NCI-H345 treated with DMSO at 0.1 percent for 48 hours (cell line): ENCODE measurements around the gene WDR86.

ENCODE experiments used
- DNase-seq: peaks from one replicate; lab custom pipeline; 2025; ENCODE audit not compliant: unreplicated experiment; lab: John Stamatoyannopoulos, UW

The WDR86 gene

GRCh38 chr7:151439855-151440798 lies 30.3 kb upstream of the WDR86 start, which contains the start of gene CRYGN:
Gene CRYGN (minus strand): TSS chr7:151440141. CDS start chr7:151439917, 224 bp downstream.
- no peak for DNase-seq

- no peak for DNase-seq
Observed at GRCh38 chr7:151438864-151439601, 29.2 kb upstream of the WDR86 start.

DNA sequence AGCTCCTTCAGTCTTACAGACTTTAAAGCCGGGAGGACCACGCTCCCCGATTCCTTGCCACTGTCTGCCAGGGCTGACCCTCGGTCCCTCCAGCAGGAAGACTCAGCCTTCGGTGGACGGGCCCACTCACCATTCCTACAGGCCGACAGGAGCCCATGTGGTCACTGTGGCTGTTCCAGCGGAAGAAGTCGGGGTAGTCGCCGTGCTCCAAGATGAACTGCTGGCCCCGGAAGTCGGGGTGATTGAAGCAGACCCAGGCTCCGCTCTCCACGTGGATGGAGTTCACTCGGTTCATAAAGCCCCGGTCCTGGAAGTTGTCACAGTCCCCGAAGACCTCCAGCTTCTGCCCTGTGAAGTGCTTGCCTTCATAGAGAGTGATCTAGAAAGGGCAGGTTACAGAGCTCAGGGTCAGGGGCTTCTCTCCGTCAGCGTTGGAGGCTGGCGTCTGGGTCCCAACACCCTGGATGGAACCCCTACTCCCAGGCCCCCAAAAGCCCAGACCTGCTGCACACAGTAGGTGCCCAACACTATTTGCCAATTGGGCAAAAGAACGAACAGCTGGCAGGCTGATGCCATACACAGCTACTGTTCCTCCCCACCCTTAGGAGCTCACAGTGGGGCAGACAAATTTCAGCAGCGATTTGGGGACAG lies 28.2 kb upstream of the WDR86 start:
- no peak for DNase-seq

GRCh38 chr7:151437159-151437553 lies 27.3 kb upstream of the WDR86 start:
- DNase-seq, result no peak

DNA sequence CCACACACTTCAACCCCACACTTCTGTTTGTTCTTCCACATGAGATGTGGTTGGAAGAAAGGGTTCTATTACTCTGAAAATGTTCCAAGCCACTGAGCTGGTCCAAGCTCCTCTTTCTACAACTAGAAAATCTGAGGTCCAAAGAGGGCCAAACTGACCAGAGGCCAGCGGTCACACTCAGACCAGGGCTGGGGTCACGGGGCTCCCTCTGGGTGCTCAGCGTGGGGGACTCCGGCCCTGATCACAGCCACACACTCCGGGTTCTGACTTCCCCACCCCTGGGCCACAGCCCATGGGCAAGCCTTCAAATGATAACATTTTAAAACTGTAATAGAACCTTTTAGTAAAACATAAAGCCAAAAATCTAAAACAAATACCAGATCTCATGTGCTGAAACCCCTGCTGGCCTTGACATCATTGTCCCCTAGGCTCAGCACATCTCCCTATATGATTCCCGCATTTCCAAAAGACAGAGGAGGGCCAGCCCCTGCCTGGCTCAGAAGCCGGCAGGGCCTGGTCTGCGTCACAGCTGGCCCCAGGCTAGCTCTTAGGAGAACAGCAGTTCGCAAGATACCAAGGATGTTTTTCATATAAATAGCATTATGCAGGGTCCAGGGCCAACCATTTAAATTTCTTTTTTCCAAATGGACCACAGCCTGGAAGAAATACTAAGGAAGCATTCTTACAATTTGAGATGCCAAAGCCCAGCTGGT lies 26.8 kb upstream of the WDR86 start:
- no peak for DNase-seq

GRCh38 chr7:151435971-151436370 lies 26.1 kb upstream of the WDR86 start:
- no peak for DNase-seq

GRCh38 chr7:151435103-151435916 lies 25.5 kb upstream of the WDR86 start:
- DNase-seq, result no peak

DNA sequence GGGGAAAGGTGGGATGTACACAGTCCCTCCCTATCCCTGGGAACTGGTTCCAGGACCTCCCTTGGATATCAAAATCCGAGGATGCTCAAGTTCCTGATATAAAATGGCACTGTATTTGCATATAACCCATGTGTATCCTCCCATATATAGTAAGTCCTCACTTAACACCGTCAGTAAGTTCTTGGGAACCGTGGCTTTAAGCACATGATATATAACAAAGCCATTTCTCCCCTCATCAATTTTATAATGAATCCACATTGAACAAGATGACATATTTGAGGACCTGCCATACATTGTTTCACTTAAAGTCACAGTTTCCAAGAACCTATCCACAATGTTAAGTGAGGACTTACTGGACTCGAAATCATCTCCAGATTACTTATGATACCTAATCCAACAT lies 24.7 kb upstream of the WDR86 start:
- no peak for DNase-seq

GRCh38 chr7:151433721-151434400 lies 24.0 kb upstream of the WDR86 start:
- no peak for DNase-seq

GRCh38 chr7:151432658-151433521 lies 23.1 kb upstream of the WDR86 start:
- no peak for DNase-seq

GRCh38 chr7:151431768-151432311 lies 22.0 kb upstream of the WDR86 start:
- no peak for DNase-seq

DNA sequence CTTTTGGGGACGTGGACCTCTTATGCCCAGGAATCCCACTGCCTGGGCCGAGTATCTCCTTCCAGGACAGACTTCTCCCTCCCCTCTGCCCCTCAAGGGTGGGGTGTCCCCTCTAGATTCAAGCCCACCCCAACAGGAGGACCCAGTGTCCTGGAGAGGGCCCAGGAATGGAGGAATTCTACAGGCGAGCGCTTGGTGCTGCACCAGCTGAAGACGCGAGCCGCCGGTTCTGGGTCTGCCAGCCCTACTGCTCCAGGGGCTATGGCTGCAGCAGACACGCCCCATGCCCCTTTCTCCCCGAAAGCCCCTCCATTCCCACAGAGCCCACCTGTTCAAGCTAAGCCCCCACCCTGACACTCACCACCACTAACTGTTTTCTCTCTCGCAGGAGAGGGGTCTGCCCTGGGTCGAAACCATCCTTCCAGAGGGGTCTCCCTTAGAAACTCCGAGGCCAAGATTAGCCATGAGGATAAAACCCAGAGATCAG lies 21.5 kb upstream of the WDR86 start:
- DNase-seq, result no peak

DNA sequence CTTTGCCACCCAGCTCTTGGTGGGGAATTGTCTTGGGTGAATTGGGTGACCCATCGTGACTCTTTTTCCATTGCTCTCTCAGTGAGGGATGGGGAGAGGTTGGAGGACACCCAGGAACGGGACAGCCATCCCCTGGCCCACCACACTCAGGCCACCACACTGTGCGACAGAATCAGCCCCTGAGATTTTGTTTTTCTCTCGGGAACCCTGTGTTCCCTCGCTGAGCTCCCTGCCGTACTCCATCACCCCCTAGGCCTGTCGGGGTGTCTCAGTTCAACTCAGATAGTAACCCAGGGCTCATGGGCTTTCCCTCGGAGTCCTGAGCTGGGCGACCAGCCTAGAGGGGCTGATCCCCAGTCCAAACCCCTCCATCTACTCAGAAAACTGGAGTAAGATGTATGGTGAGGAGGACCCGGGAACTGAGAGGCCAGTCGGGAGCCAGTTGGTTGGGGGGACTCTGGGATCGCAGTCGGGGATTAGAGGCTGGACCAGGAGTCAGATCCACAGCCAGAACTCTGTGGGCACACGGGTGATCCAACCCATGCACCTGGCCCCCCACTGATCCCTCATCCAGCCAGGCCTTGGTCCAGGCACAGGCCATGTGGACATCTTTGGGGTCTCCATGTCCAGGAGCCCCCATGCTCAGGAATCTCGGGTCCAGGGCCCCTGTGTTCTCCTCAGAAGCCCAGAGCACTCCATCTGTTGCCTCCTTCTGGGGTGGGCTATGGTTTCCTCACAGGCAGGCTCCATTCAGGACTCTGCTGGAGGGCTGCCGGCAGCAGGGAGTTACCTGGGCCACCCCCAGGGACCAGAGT lies 20.8 kb upstream of the WDR86 start:
- DNase-seq, result no peak

- peak; percentile 55 for DNase-seq
Observed at GRCh38 chr7:151429560-151430331, 19.9 kb upstream of the WDR86 start.

GRCh38 chr7:151429237-151429559 lies 19.4 kb upstream of the WDR86 start:
- no peak for DNase-seq

DNA sequence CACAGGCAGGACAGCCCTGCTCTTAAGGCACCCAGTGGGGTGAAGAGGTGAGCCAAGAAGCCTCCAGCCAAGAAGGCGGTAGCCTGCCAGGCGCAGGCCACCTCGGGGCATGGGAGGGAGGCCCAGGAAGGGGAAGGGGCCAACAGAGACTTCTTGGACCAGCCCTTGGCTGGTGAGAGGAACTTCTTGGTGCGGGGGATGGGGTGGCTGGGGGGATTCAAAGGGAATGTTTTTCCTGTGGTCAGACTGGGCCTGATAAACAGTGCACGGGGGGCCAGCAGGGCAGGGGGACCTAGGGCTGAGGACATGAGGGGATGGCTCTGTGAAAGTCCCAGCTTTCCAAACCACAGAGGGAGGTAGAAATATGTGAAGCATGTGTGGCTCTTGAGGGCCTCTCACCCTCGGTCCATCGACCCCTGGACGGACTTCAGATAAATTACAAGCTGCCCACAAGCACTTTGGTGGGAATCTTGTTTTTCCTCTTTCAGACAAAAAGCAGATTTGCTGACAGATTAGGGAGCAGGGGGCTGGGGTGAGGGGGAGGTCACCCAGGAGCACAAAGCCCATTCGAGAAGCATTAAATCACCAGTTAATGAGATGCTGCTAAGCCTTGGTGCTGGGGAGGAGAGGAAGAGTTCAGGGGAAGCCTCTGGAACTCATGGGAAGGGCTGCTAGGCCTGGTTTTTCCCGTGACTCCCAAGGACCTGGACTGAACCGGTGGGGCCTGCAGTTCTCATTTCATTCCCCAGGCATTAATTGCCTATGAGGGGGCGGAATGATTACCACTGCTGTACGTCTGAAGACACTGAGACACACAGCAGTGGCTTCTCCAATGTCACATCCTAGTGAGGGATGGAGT lies 18.8 kb upstream of the WDR86 start:
- no peak for DNase-seq
